Skin of body (tissue), 2 donors: ENCODE data around the gene HOXB6. TPM values are rescaled to one million over a fixed set of nuclear protein-coding genes. Genes with fewer than 3 reads are reported as not detected.

Source experiments
- DNase-seq: peaks from one replicate; lab custom pipeline; 2025; lab: John Stamatoyannopoulos, UW
- total RNA-seq: library from RNA; depleted of rRNA; stranded (reverse); fragments of >200 nt; gene quantifications from one replicate; pipeline ENCODE4 v1.2.3, GENCODE V29; 2014

HOXB6 gene
- total RNA-seq, 1 donor from 2014 or later = 2.9 TPM

DNA sequence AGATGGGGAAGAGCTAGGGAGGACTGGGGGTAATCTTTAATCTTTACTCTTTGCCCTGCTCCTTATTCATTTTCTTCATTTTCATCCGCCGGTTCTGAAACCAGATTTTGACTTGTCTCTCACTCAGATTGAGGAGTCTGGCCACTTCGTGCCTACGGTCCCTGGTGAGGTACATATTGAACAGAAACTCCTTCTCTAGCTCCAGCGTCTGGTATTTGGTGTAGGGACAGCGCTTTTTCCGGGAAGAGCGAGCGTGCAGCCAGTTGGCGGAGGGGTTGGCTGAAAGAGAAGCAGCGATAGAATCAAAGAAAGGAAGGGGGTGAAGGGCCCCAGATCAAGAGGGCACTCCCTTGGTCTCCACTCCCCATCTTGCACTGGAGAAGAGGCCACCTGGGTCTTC, 18.1 kb upstream of the HOXB6 start:
- no peak for DNase-seq

DNA sequence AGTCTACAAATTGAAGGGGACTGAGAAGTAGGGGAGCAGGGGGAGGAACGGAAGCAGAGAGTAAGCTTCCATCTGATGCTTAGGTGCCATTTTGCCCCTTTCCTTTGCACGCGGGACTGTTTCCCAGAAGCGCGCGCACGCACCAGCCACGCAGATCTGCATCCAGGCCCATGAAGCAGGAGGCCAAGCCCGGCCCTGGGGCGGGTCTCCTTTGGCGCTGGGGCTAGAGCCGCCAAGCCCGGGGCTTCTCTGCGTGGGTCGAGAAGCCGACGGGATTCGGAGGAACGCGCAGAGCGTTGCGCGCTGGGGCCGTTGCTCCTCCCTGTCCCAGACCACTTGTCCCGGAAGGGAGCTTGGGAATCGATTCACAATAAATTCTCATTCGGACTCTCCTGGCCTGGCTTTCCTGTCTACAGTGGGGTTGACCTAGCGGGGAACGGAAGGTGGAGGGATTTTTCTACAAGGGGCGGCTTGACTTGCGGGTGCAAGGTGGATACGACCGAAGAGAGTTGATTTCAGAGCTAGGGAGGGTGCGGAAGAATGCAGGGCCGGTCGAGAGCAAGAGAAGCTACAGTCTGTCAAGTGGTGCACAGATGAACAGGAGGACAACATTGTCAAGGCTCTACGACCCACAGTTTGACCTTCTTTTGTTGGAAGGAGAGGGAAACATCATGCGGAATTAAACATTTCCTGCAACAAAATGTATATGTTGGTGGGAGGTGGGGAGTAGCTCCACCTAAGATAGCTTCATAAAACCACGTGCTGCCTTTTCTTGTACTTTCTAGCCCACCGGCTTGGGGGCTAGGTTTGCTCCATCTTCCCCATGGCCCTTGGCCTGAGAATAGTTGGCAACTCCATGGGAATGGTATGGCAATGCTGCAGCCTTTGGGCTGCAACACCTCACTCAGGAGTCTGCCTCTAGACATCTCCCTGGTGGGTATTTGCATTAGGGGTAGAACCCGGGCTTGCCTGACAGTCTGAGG, 16.9 kb upstream of the HOXB6 start:
- no peak for DNase-seq

DNA sequence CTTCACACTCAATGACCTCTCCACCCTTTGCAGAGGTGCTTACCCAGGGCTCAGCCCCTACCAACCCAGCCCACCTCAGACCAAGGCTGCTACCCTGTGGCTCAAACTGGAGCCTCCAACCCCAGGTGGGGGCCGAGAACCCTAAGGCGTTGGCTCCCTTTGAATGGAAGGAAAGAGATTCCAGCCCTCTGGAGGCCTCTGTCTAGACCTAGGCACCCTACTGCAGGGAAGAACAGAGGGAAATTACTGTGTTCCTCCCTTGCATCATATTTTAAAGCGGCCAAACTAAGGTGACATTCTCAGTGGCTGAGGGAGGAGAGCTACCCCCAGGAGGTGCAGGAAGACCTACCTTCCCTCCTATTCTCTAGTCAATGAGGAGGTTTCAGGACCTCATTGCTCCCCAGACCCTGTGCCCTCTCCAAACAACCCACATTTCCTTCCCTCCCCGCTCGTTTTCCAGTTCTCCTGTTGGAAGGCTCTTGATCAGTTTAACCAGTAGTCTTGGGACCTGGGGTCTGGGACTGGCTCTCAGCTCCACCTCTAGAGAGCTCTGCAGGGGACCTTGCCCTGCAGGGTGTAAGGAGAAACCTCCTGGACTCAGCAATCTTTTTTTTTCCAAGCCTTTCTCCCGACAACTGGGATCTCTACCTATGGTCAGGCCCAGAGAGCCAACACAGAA, 15.8 kb upstream of the HOXB6 start:
- DNase-seq = no peak

DNA sequence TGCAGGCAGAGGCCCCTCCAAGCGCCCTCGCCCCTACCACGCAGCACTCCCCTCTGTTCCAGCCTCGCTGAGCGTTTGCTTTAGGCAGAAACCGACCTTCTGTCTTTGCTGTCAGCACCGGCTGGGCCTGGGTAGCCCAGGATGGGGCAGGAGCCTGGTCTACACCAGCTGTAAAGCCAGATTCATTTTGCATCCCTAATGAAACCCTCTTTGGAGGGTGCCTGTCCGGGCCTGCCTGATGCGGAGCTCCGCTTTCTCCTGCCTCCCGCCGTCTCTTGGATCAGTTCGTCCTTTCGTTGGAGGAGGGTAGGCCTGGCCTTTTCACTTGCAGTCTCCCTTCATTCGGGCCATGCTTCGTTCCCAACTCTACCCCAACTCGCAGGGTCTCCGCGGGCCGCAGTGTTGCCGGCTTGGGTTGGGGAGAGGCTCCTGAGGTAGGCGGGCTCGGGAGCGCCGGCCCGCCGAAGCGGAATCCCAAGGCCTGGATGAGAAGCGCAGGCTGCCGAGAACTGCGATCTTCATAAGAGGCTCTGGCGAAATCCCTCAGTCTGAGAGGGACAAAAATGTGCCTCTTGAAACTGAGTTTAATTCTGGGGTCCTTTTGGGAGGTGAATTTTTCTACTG, 15.2 kb upstream of the HOXB6 start:
- no peak for DNase-seq

DNA sequence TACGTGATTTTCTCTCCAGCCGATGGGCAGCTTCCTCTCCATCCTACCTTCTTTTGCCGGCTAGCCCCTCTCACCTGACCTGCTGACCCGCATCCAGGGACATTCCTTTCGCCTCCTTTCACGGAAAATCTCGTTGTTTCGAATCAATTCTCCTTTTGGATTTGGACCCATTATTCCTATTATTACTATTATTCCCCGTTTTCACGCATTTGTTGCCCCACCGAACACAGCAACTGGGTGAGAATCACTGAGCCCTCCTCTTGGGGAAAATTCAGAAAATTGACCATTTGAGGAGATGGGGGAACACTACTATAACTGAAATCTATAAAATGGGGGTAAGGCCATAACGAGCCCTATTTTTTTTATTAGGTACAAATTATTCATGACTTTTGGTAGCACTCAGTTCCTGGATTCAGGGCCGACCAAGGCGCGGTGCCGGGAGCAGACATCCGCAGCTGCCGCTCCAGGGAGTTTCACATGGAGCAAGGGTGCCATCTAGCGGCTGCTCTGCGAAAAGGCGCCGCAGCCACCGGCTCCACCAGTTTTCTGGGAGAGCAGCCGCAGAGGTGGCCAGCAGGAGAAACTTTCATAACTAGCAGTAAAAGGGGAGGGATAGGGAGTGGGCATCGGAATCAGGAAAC, 13.6 kb upstream of the HOXB6 start:
- DNase-seq = peak; percentile 82

DNA sequence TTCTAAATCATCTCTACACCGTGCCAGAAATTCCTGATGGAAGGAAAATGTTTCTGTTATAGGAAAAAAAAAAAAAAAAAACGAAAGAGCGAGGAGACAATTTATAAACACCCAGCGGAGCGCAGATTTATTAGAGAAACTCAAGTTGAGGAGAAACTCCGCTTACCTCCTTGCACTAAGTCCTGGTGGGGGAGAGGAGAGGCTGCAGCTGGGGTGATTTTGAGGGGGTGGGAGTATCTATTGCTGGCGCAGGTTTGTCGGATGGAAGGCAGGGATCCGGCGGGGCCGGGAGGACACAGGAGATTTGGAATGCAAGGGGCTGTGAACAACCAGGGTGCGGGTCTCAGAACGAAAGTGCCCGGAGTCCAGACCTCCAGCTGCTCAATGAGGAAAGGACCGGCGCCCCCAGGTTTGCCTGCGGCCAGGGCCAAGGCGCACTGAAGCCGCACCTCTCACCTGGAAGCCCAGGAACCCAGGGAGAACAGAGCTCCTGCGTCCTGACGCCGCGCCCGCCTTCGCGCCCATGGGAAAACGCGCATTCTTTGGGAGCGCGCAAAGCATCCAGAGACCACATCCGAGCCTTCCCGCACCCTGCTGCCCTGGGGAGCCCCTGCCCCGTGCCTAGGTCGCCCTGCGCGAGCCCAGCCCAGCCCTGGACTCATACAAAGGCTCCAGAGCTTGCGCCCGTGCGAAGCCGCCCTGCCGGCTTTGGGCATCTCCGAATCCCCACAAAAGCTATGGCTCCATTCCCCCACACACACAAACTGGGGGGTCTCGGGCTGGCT, 12.9 kb upstream of the HOXB6 start:
- no peak for DNase-seq

DNA sequence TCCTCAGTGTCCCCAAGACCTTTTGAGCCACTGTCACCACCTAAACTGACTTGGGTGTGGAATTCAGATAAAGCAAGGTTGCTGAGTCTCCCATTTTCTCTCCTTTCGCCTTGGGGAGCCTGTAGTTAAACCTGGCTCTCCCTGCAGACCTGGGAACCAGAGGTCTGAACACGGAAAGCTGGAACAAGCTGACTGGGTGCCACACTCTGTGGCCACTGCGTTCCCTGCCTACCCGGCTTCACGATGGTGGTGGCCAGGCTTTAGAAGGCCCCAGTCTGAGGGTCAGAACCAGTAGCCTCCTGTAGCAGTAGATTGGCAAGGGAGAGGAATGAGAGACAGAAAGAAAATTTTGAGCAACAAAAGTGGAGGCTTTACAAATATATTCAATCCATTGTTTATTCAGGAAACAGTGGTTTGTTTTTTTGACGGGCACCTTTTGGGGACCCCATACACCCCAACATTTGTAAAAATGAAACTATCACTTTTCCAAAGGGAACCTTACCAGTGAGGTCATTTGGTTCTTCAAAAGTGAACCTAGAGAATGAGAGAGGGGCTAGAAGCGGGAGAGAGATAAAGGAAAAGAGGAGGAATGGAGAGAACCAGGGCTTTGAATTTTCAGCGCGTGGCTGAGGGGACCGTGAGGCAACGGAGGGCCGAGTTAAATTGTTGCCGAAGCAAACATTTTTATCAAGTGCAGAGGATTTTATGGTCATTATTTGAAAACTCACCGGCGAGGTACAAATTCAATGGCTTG, 12.1 kb upstream of the HOXB6 start:
- DNase-seq = no peak

DNA sequence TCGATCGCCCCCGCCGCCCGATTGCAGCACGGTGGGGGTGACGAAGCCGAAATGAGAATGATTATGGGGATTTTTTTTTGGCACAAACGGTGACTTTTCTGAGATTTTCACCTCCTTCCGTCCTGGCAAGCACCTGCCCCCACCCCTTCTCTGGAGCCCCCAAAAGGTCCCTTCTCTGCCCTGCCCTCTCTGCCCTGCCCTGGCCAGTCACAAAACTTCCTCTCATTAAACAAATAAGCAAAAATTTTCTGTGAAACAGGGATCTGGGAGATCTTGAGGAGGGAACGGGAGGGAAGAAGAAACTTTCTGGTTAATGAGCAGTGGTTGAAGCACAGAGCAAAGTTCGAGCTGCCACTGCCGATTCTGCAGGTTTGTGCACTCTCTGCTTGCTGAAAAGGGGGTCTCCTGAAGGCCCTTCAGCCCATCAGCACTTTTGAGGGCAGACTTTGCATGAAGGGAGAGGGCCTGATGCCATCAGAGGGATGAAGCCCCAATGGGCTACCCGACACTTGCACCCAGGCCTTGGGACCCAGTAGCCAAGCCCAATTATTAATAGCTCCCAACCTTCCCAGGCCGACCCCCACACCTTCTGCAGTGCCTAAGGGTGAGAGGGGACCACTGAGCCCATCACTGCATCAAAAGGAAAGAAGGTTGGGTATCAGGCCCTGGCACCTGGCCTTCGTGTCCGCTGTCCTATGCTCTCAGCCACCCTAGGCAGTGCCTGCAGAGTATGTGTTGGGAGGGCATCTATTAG, 11.4 kb upstream of the HOXB6 start:
- DNase-seq = no peak

DNA sequence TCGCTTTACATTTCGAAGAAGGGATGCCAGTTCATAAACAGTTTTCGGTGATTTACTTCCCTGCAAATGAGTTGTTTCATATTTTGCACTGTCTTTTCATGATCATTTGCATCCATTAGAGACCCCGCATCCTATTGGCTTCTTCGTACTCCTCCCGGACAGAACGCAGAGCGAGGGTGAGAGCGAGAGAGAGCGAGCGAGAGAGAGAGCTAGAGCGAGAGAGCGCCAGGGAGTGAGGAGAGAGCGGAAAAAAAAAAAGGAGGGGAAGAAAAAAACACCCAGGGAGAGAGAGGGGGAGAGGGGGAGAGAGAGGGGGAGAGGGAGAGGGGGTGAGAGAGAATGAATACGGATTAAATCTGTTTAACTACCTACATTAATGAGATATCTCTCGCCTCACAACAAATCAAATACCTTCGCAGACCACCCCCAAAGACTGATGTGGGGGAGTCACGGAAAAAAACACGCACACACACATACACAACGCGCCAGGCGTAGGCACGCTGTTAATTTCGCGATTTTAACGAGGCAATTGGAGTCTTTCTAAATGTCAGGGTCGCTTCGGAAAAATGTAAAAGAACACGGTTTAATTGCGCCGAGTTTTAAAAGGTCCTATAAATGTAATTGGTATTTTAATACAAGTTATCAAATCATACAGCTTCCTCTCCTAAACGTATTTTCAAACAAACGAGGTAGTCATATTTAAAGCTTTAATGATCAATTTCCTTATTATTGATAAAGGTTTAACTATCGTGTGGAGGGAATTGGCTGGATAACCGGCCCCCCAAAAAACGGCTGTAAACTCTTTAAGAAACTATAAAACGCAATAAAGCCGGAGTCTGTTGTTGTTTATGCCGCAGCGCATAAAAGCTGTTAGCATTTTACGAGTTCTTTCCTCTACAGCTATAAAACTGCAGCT, 10.5 kb upstream of the HOXB6 start, which contains the start of gene HOXB8:
TSS of gene HOXB8 (minus strand) at position 246 of the 916 bp plus-strand sequence. CDS start 588 bp downstream, outside the sequence.
- DNase-seq = peak; percentile 26

DNA sequence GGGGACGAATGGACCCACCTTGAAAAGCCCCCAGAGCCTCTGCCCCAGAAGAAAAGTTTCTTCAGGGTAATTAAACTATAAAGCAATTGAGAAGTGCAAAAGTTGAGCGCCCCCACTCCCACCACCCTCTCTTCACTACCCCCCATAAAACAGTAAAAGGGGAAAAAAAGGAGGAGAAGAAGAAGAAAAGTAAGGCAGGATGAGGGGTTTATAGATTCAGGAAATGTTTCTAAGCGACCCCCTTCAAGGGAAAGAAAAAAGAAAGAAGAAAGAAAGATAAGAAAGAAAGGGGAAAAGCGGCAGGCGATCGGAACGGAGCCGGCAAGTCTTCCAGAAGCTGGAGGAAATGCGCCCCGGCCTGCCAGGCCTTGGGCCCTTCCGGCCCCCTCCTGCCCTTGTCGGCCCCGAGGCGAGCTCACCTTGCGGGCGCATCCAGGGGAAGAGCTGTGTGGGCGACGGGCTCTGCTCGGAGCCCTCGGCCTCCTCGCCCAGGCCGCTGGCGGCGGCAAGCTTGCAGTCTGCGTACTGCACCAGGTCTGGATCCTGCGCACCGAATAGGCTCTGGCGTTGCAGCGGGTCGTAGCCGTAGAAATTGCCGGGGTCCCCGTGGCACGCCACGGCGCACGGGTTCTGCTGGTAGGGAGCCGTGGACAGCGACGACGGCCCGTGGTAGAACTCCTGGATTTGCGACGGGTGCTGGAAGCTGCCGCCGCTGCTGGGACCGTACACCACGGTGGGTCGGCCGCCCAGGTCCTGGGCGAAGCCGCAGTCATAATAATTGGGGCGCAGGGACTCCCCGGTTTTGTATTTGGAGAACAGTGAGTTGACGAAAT, 9.3 kb upstream of the HOXB6 start:
- no peak for DNase-seq

DNA sequence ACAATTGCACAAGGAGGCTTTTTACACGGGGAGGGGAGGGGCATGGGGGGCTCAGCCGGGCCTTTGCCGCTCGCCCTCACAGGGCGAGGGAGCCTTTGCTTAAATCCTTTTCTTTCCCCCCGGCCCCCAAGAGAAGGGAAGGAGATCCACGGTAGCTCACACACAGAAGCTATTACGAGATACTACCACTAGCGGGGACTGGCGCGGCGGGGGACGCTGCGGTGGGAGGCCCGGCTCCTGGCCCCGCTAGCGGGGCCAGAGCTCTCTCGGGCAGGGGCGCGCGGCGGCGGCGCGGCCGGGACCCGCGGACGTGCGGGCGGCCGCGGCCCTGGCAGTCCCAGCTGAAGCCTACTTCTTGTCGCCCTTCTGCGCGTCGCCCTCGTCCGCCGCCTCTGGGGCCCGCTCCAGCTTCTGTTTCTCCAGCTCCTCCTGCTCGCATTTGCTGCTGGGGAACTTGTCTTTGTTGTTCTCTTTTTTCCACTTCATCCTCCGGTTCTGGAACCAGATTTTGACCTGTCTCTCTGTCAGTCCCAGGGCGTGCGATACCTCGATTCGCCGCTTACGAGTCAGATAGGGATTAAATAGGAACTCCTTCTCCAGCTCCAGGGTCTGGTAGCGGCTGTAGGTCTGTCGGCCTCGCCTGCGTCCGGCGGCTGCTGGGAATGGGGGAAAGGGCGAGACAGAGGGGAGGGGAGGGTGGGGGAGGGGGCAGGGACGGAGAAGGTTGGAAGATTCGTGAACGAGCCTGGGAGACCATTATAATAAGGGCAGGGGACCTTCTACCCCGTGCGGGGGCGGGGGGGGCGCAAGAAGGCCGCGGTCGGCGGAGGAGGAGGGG, 8.3 kb upstream of the HOXB6 start:
- DNase-seq = peak; percentile 33

DNA sequence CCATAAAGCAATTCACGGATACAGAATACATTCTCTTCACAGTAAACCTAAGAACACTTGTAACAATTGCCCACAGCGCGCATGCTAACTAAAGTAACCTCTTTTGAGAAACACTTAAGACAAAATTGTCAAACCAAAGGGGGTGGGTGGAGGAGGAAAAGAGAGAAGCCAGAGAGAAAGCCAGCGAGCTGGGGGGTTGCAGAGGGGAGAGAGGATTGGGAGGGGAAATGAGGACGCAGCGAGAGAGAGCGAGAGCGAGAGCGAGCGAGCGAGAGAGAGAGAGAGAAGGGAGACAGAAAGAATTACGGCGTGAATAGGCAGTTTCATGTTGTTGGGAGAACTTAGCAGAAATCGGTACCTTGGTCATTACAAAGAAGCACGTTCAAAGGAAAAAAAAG, 7.7 kb upstream of the HOXB6 start:
- no peak for DNase-seq

DNA sequence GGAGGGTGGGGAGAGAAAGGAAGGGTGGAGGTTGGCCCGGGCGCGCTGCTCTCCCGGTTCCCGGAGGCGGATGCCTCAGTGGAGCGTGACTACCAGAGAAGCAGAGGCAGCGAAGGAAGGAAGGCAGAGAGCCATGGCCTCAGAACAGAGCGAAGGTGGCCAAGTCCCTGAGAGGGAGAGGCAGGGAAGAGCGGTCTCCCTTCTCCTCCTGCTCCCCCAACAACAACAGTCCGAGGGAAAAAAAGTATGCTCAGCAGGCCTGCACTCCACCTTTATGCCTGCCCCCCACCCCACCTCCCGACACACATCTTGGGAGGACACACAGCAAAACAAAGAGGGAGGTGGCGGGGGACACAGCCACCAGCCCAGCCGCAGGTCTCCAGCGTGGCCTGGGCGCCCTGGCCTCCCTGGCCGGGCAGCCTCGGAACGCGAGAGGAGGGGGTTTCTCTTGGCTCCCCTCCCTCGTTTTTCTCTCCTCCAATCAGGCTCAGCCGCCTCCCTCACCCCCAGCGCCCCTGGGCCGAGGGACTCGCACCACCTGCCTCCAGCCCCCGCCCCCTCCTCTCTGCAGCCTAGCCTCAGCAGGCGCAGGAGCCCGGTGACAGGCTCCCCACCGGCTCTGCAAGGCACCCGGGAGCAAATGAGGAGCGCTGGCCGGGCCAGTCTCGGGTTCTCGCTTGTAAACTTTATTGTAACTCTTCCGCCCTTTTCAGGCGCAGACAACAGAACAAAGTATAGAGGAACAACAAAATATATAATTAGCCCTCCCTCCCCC, 7.1 kb upstream of the HOXB6 start:
- DNase-seq = no peak

DNA sequence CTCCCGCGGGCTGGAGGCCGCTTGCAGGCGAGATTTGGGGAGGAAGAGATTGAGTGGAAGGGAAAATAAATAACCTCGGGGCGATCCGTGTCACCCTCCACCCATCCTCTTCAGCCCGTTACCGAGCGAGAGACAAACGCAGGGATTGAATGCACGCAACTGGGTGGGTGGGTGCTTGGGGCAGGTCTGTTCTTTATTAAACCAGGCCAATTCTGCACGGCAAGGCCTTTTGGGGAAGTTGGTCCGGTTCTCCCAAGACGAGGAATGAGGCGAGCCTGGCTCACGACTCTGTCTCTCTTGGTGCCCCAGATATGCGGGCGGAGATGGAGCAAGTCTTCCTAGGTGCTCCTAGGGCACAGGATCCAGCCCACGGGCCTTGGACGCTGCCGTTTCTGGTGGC, 6.4 kb upstream of the HOXB6 start:
- no peak for DNase-seq
